GM12875 (cell line): Measurements from ENCODE around the gene PDZD2.
"Not testable (repeated sequence)": the region's sequence is repeated elsewhere in the genome, so short reads cannot be mapped to it uniquely, and the experiment has no call there.

Experiments used
- H3K4me3 ChIP-seq: one replicate; pipeline ENCODE4 v1.5.1; 2011; ENCODE audit warnings: low read depth, low read length, control low read depth
- CTCF ChIP-seq: IDR thresholded peaks from 2 replicates; pipeline ENCODE4 v1.5.1; 2011; ENCODE audit warnings: low read depth, mild to moderate bottlenecking, control low read depth, inconsistent platforms, low read length, moderate library complexity, borderline replicate concordance; ENCODE audit not compliant: insufficient read depth

Gene PDZD2

GRCh38 chr5:31767335-31768031 lies 128.6 kb downstream of the PDZD2 start:
- TF ChIP-seq CTCF: no peak

GRCh38 chr5:31768046-31768445 lies 129.1 kb downstream of the PDZD2 start:
- H3K4me3 ChIP-seq: no peak overlapping the region

More at GRCh38 chr5:31767335-31768031, 128.6 kb downstream of the PDZD2 start:
- no peak overlapping the region for H3K4me3 ChIP-seq

GRCh38 chr5:31768784-31769183 lies 129.9 kb downstream of the PDZD2 start:
- no peak overlapping the region for H3K4me3 ChIP-seq
- no peak for TF ChIP-seq CTCF

More at GRCh38 chr5:31768046-31768445, 129.1 kb downstream of the PDZD2 start:
- TF ChIP-seq CTCF: no peak

GRCh38 chr5:31769530-31769929 lies 130.6 kb downstream of the PDZD2 start:
- H3K4me3 ChIP-seq: no peak overlapping the region

GRCh38 chr5:31770132-31770720 lies 131.3 kb downstream of the PDZD2 start:
- TF ChIP-seq CTCF: no peak
- no peak overlapping the region for H3K4me3 ChIP-seq

More at GRCh38 chr5:31769530-31769929, 130.6 kb downstream of the PDZD2 start:
- TF ChIP-seq CTCF: no peak

- H3K4me3 ChIP-seq: no peak overlapping the region
- TF ChIP-seq CTCF: no peak
Measured at GRCh38 chr5:31770998-31771397, 132.1 kb downstream of the PDZD2 start.

- no peak for TF ChIP-seq CTCF
- H3K4me3 ChIP-seq: no peak overlapping the region
Measured at GRCh38 chr5:31771500-31771899, 132.6 kb downstream of the PDZD2 start.

GRCh38 chr5:31776294-31776693 lies 137.4 kb downstream of the PDZD2 start:
- H3K4me3 ChIP-seq: not testable (repeated sequence)
